Panc1 (cell line): Measurements from ENCODE around the gene USP12. TPM values are rescaled to one million over a fixed set of nuclear protein-coding genes. Genes with fewer than 3 reads are reported as not detected.

Experiments
- ATAC-seq: fragments of 200-7000 bp; cut with Tn5 transposase; 2 replicates; pipeline ENCODE4 v1.9.1; 2020; ENCODE audit warnings: mild to moderate bottlenecking, moderate library complexity
- BruUV-seq: library from RNA; stranded (reverse); fragments of 400-500 nt; replicated peaks from 2 replicates; lab custom pipeline; 2021; lab: Mats Ljungman, UMichigan
- CTCF ChIA-PET: fragments of 300-600 bp; sonication (Branson Sonifier 250); formaldehyde crosslinking; loops from one replicate; lab custom pipeline; 2022; ENCODE audit warnings: antibody characterized with exemption; lab: Charles Lee
- POLR2A ChIA-PET: fragments of 300-600 bp; sonication (Branson Sonifier 250); formaldehyde crosslinking; loops from one replicate; lab custom pipeline; 2022; ENCODE audit warnings: antibody characterized with exemption; lab: Charles Lee
- DNase-seq: peaks from one replicate; pipeline ENCODE4 v3.0.0-alpha.2; 2010; ENCODE audit warnings: low read depth, low spot score
- H3K27ac ChIP-seq: 2 replicates; pipeline ENCODE4 v1.5.1; 2011; ENCODE audit warnings: mild to moderate bottlenecking, low read length, inconsistent platforms
- H3K27me3 ChIP-seq: fragments of 200-500 bp; sonication (Bioruptor generic); 2 replicates; pipeline ENCODE4 v1.6.0; 2014; ENCODE audit warnings: low read length, inconsistent platforms; ENCODE audit not compliant: control insufficient read depth, insufficient read depth
- H3K36me3 ChIP-seq: fragments of 200-500 bp; sonication (Bioruptor generic); 2 replicates; pipeline ENCODE4 v1.5.1; 2014; ENCODE audit warnings: inconsistent platforms, mild to moderate bottlenecking, low read length, moderate library complexity; ENCODE audit not compliant: control insufficient read depth, insufficient read depth
- H3K4me1 ChIP-seq: 2 replicates; pipeline ENCODE4 v1.5.1; 2011; ENCODE audit warnings: inconsistent platforms, mild to moderate bottlenecking, low read length, moderate library complexity; ENCODE audit not compliant: control insufficient read depth, insufficient read depth
- H3K4me3 ChIP-seq, 2 experiments: 2 replicates each; pipeline ENCODE4 v1.5.1; 2011 to 2012; ENCODE audit warnings: low read depth in 2 of 2, low read length in 2 of 2, mild to moderate bottlenecking in 2 of 2, inconsistent platforms in 1 of 2, moderate library complexity in 1 of 2
- H3K9me3 ChIP-seq: fragments of 200-500 bp; sonication (Bioruptor generic); 2 replicates; pipeline ENCODE4 v1.5.1; 2014; ENCODE audit warnings: low read depth, mild to moderate bottlenecking, inconsistent platforms, low read length, moderate library complexity; ENCODE audit not compliant: control insufficient read depth, insufficient read depth
- CTCF ChIP-seq: fragments of 450-650 bp; IDR thresholded peaks from 2 replicates; pipeline ENCODE4 v1.5.1; 2017; ENCODE audit warnings: mild to moderate bottlenecking
- POLR2AphosphoS5 ChIP-seq: IDR thresholded peaks from 2 replicates; pipeline ENCODE4 v1.6.1; 2012; ENCODE audit warnings: mild to moderate bottlenecking, low read depth, low read length, moderate library complexity
- REST ChIP-seq, 2 experiments: IDR thresholded peaks; 2 replicates each; pipeline ENCODE4 v1.6.1; 2011 to 2012; ENCODE audit warnings: low read depth in 2 of 2, control low read depth in 1 of 2, low read length in 1 of 2, mild to moderate bottlenecking in 1 of 2, moderate library complexity in 1 of 2; ENCODE audit not compliant: insufficient read depth in 1 of 2
- SIN3A ChIP-seq: IDR thresholded peaks from 2 replicates; pipeline ENCODE4 v1.6.1; 2012; ENCODE audit warnings: low read depth, mild to moderate bottlenecking, low read length, moderate library complexity, borderline replicate concordance; ENCODE audit not compliant: insufficient read depth
- TCF7L2 ChIP-seq: IDR thresholded peaks from 2 replicates; pipeline ENCODE4 v1.6.1; 2011; ENCODE audit warnings: mild to moderate bottlenecking, low read depth, low read length, inconsistent platforms
- in situ Hi-C: cut with HindIII; loops from 2 replicates; pipeline ENCODE4 v1.10.0; 2016; ENCODE audit warnings: low sequenced_read_pairs, low pct_unique_long_range_greater_than_20kb
- intact Hi-C: fragments of 100-400 bp; cut with micrococcal nuclease; formaldehyde crosslinking; loops from one replicate; pipeline ENCODE4 v1.10.0; 2022; ENCODE audit not compliant: unreplicated experiment
- total RNA-seq: library from RNA; stranded (reverse); gene quantifications from one replicate; pipeline ENCODE4 v1.2.1, GENCODE V29; 2021; ENCODE audit not compliant: unreplicated experiment

USP12 gene
- total RNA-seq, 1 experiment from 2014 or later, result 82.0 TPM

GRCh38 chr13:27035892-27036235 lies 135.7 kb downstream of the USP12 start:
- Histone ChIP-seq H3K27ac (peak overlapping the region; percentile 98), H3K4me3 (no peak overlapping the region), H3K27me3 (no peaks in the 10 kb centered on the region), H3K4me1 (peaks cover 42% of the 10 kb centered on the region), H3K36me3 (no peaks in the 10 kb centered on the region), H3K9me3 (peaks cover 7% of the 10 kb centered on the region; the same call in 1 of the 2 replicates)
- ATAC-seq, result no peak
- ChIA-PET CTCF (no interaction called here), POLR2A (no interaction called here)
- no TSS peak for BruUV-seq
- in situ Hi-C loops (no loop called here), intact Hi-C loops (no loop called here)
- no peak for TF ChIP-seq POLR2AphosphoS5
- TF ChIP-seq SIN3A, result no peak
- TF ChIP-seq TCF7L2, result no peak
- TF ChIP-seq REST (IDR thresholded peaks at IDR 0.05; ENCODE audit: insufficient read depth in 1 of 2, low read depth in 2 of 2, low read length in 1 of 2), result no peak
- TF ChIP-seq CTCF, result no peak
- DNase-seq, result no peak

- CTCF ChIA-PET, result no interaction called here
Measured at GRCh38 chr13:27034678-27035111, 136.9 kb downstream of the USP12 start.

More at GRCh38 chr13:27034678-27035111, 136.9 kb downstream of the USP12 start:
- intact Hi-C loops (no loop called here), in situ Hi-C loops (no loop called here)
- H3K27ac ChIP-seq, result peak overlapping the region; percentile 98
- peaks cover 33% of the 10 kb centered on the region for H3K4me1 ChIP-seq
- ATAC-seq, result no peak
- no peak for TF ChIP-seq REST (IDR thresholded peaks at IDR 0.05; ENCODE audit: insufficient read depth in 1 of 2, low read depth in 2 of 2, low read length in 1 of 2)
- no peak for TF ChIP-seq SIN3A
- no peak for TF ChIP-seq TCF7L2
- no peak for TF ChIP-seq CTCF
- TF ChIP-seq POLR2AphosphoS5, result no peak
- no TSS peak for BruUV-seq
- POLR2A ChIA-PET, result no interaction called here
- DNase-seq, result no peak
- no peak overlapping the region for H3K4me3 ChIP-seq
- H3K36me3 ChIP-seq, result no peaks in the 10 kb centered on the region
- peaks cover 7% of the 10 kb centered on the region; the same call in 1 of the 2 replicates for H3K9me3 ChIP-seq
- H3K27me3 ChIP-seq, result no peaks in the 10 kb centered on the region
